A673 (cell line): Measurements from ENCODE around the gene GOLPH3. TPM values are rescaled to one million over a fixed set of nuclear protein-coding genes. Genes with fewer than 3 reads are reported as not detected.

ENCODE experiments used
- BruUV-seq: library from RNA; stranded (reverse); fragments of 400-500 nt; replicated peaks from 2 replicates; lab custom pipeline; 2021; lab: Mats Ljungman, UMichigan
- CTCF ChIA-PET: fragments of 300-600 bp; sonication (Branson Sonifier 250); formaldehyde crosslinking; loops from one replicate; lab custom pipeline; 2022; ENCODE audit warnings: antibody characterized with exemption; lab: Charles Lee
- POLR2A ChIA-PET: fragments of 300-600 bp; sonication (Branson Sonifier 250); formaldehyde crosslinking; loops from one replicate; lab custom pipeline; 2022; ENCODE audit warnings: antibody characterized with exemption; ENCODE audit not compliant: low non-redundant PET; lab: Charles Lee
- DNase-seq: peaks from one replicate; pipeline ENCODE4 v3.0.0-alpha.2; 2015; ENCODE audit warnings: low spot score
- H3K27ac ChIP-seq: fragments of 200-600 bp; sonication (generic); 2 replicates; pipeline ENCODE4 v1.5.1; 2016; ENCODE audit warnings: mixed run types, low read depth, mild to moderate bottlenecking, mixed read lengths, antibody characterized with exemption, low read length; ENCODE audit not compliant: poor library complexity, severe bottlenecking
- H3K27me3 ChIP-seq: fragments of 200-600 bp; sonication (generic); replicated peaks from 2 replicates; pipeline ENCODE4 v1.6.1; 2017; ENCODE audit warnings: mixed run types, low read depth, mild to moderate bottlenecking, mixed read lengths, antibody characterized with exemption, low read length; ENCODE audit not compliant: insufficient read depth, poor library complexity
- H3K36me3 ChIP-seq: fragments of 200-600 bp; sonication (generic); 2 replicates; pipeline ENCODE4 v1.6.1; 2016; ENCODE audit warnings: mixed run types, mild to moderate bottlenecking, mixed read lengths, antibody characterized with exemption, low read length; ENCODE audit not compliant: insufficient read depth, poor library complexity, severe bottlenecking
- H3K4me1 ChIP-seq: fragments of 200-600 bp; sonication (generic); 2 replicates; pipeline ENCODE4 v1.6.1; 2017; ENCODE audit warnings: mixed run types, mild to moderate bottlenecking, mixed read lengths, antibody characterized with exemption, low read length; ENCODE audit not compliant: insufficient read depth, poor library complexity, severe bottlenecking
- H3K4me3 ChIP-seq: fragments of 200-600 bp; sonication (generic); 2 replicates; pipeline ENCODE4 v1.5.1; 2016; ENCODE audit warnings: low read depth, mixed run types, mild to moderate bottlenecking, mixed read lengths, low read length; ENCODE audit not compliant: poor library complexity, severe bottlenecking
- H3K9me3 ChIP-seq: fragments of 200-600 bp; sonication (generic); 2 replicates; pipeline ENCODE4 v1.6.1; 2016; ENCODE audit warnings: mixed run types, low read depth, mild to moderate bottlenecking, mixed read lengths, antibody characterized with exemption, low read length; ENCODE audit not compliant: poor library complexity, severe bottlenecking
- CTCF ChIP-seq: fragments of 300-800, 200-600 bp; sonication (generic); conservative IDR thresholded peaks from 2 replicates; pipeline ENCODE4 v1.5.1; 2017; ENCODE audit warnings: low read depth, mild to moderate bottlenecking, antibody characterized with exemption, low read length, moderate library complexity, mixed read lengths
- EZH2 ChIP-seq: fragments of 200-600 bp; sonication (generic); IDR thresholded peaks from 2 replicates; pipeline ENCODE4 v1.6.1; 2017; ENCODE audit warnings: borderline replicate concordance, low read depth, mild to moderate bottlenecking, mixed read lengths, antibody characterized with exemption, low read length; ENCODE audit not compliant: poor library complexity, severe bottlenecking
- intact Hi-C: fragments of 100-400 bp; cut with micrococcal nuclease; formaldehyde crosslinking; loops from one replicate; pipeline ENCODE4 v1.10.0; 2022; ENCODE audit not compliant: unreplicated experiment
- total RNA-seq: library from RNA; stranded (reverse); gene quantifications from 2 replicates; pipeline ENCODE4 v1.2.3, GENCODE V29; 2021

Gene GOLPH3
- total RNA-seq, 1 experiment from 2014 or later, result 64.6 TPM

DNA sequence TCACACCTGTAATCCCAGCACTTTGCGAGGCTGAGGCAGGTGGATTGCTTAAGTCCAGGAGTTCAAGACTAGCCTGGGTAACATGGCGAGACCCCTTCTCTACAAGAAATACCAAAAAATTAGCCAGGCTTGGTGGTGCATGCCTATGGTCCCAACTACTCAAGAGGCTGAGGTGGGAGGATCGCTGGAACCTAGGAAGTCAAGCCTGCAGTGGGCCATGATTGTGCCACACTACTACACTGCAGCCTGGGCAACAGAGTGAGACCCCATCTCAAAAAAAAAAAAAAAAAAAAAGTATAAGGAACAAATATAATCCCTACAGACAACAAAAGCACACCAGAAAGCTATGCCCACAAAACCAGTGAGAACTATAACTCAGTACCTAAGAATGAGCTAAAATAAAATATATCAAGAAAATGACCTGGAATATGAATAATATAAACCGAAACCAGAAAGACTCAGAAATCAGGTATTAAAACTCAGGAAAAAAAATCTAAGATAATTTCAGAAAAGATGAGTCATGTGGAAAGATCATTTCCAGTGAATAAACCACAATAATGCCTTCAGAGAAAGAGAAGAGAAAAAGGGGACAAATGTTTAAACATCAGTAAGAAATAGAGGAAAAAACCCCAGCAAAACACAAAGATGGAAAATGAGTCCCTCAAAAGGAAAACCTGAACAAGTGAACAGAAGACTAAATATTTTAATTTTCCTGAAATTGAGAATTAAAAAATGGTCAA lies 57.4 kb downstream of the GOLPH3 start:
- Histone ChIP-seq H3K9me3 (no peaks in the 10 kb centered on the region), H3K36me3 (peaks cover 27% of the 10 kb centered on the region), H3K4me1 (no peaks in the 10 kb centered on the region), H3K27me3 (no peaks in the 10 kb centered on the region), H3K27ac (no peak overlapping the region), H3K4me3 (no peak overlapping the region)
- DNase-seq, result no peak
- no TSS peak for BruUV-seq
- intact Hi-C loops, result no loop called here
- TF ChIP-seq EZH2, result no peak
- TF ChIP-seq CTCF, result no peak
- POLR2A ChIA-PET, result no interaction called here
- CTCF ChIA-PET, result no interaction called here

DNA sequence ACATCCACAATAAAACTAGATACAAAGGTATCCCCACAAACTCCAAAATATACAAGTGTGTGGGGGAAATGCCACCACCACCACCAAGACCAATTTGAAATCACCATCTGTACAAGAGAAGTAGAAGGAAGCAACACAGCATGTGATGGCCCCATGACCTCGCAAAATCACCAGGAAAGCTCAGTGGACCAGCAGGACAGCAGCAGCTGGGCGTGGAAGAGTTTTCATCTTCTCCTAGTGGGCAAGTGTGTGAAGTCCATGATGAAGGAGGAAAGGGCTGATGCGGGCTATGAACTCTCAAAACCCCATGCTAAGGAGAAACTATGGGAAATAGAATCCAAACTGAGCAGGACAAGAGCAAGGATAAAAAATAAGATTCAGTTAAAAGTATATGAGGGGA lies 58.1 kb downstream of the GOLPH3 start:
- peak; percentile 31 for DNase-seq
- H3K9me3 ChIP-seq, result no peaks in the 10 kb centered on the region
- H3K4me1 ChIP-seq, result no peaks in the 10 kb centered on the region
- TF ChIP-seq CTCF (no peak), EZH2 (no peak)
- peak overlapping the region; percentile 6 for H3K27ac ChIP-seq
- BruUV-seq, result no TSS peak
- POLR2A ChIA-PET, result no interaction called here
- CTCF ChIA-PET, result no interaction called here
- no peak overlapping the region for H3K4me3 ChIP-seq
- intact Hi-C loops, result no loop called here
- no peaks in the 10 kb centered on the region for H3K27me3 ChIP-seq
- H3K36me3 ChIP-seq, result peaks cover 27% of the 10 kb centered on the region

DNA sequence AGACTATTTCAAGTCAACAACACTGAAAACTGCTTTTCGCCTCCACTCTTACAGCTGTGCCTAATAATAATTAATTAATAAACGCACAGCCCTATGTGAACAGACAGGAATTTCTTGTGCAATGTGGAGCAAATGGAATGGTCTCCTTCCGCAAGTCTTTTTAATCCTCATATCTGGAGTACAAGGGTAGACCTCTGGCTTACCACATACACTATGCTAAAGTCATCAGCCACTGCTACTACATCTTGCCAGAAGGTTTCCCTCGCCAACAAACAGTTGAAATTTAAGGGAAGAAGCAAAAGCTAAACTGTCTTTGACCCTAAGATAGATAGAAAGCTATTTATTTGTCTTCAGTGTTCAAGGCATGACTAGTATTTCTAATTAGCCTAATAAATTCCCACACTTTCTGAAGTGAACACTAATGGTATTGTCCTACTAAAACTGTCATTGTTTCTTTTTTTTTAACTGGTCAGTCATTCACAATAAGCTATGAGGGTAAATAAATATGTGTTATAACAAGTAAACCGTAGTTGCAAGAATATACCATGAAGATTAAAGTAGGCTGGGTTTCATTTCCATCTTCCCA lies 63.9 kb downstream of the GOLPH3 start:
- Histone ChIP-seq H3K36me3 (peaks cover 54% of the 10 kb centered on the region), H3K4me3 (no peak overlapping the region), H3K27ac (no peak overlapping the region), H3K9me3 (no peaks in the 10 kb centered on the region), H3K27me3 (no peaks in the 10 kb centered on the region), H3K4me1 (no peaks in the 10 kb centered on the region)
- intact Hi-C loops, result no loop called here
- no peak for DNase-seq
- no TSS peak for BruUV-seq
- TF ChIP-seq EZH2 (no peak), CTCF (no peak)
- ChIA-PET POLR2A (no interaction called here), CTCF (no interaction called here)
